A549 (cell line): ENCODE data around the gene RRP12. TPM values are rescaled to one million over a fixed set of nuclear protein-coding genes. Genes with fewer than 3 reads are reported as not detected.
A peak's percentile ranks its signal among the peaks of the same experiment; 100 is the strongest.

Source experiments
- ATAC-seq, 2 experiments: fragments of 200-7000 bp in 1 of 2; fragments of >200 bp in 1 of 2; cut with Nextera tagmentation in 1 of 2; cut with Tn5 transposase in 1 of 2; 3 replicates each; pipeline versions ENCODE4 v1.8.0 to v1.9.1; 2018 to 2020; ENCODE audit warnings: mild to moderate bottlenecking in 1 of 2, moderate library complexity in 1 of 2
- CTCF ChIA-PET: fragments of 300-600 bp; sonication (Branson Sonifier 250); formaldehyde crosslinking; extraction: SDS; loops from one replicate; lab custom pipeline; 2021; ENCODE audit warnings: antibody characterized with exemption, inconsistent platforms; lab: Yijun Ruan, JAX
- POLR2A ChIA-PET: fragments of 350-600 bp; formaldehyde crosslinking; extraction: SDS; loops from one replicate; lab custom pipeline; 2021; ENCODE audit warnings: antibody characterized with exemption, inconsistent platforms; lab: Yijun Ruan, JAX
- DNase-seq, 2 experiments: peaks; one replicate each; pipeline versions ENCODE4 v3.0.0 to v3.0.0-alpha.2; 2011 to 2016; ENCODE audit warnings: low read depth in 1 of 2, low spot score in 1 of 2
- FAIRE-seq: peaks from 2 replicates; lab custom pipeline; 2011; peaks lifted over from hg19 to GRCh38; lab: Jason Lieb, UNC
- H3K27ac ChIP-seq, 2 experiments: fragments of >200 bp; sonication (Bioruptor Twin); formaldehyde crosslinking; 3 replicates each; pipeline ENCODE4 v1.5.1; 2016 to 2017
- H3K4me1 ChIP-seq: fragments of >200 bp; sonication (Bioruptor Twin); formaldehyde crosslinking; 3 replicates; pipeline ENCODE4 v1.6.1; 2016
- H3K4me2 ChIP-seq: fragments of >200 bp; sonication (Bioruptor Twin); formaldehyde crosslinking; 3 replicates; pipeline ENCODE4 v1.6.1; 2016
- H3K4me3 ChIP-seq: fragments of >200 bp; sonication (Bioruptor Twin); formaldehyde crosslinking; 3 replicates; pipeline ENCODE4 v1.5.1; 2016
- H3K9me3 ChIP-seq: fragments of >200 bp; sonication (Bioruptor Twin); formaldehyde crosslinking; 3 replicates; pipeline ENCODE4 v1.6.1; 2016
- BHLHE40 ChIP-seq: IDR thresholded peaks from 2 replicates; pipeline ENCODE4 v1.6.1; 2012; ENCODE audit warnings: low read depth, low read length, inconsistent platforms
- CBX2 ChIP-seq: fragments of 200-600 bp; sonication (generic); IDR thresholded peaks from 2 replicates; pipeline ENCODE4 v1.6.1; 2016; ENCODE audit warnings: low read depth, mild to moderate bottlenecking, borderline replicate concordance
- CBX8 ChIP-seq: fragments of 200-600 bp; sonication (generic); IDR thresholded peaks from 2 replicates; pipeline ENCODE4 v1.6.1; 2016
- CHD4 ChIP-seq: fragments of 200-600 bp; sonication (generic); IDR thresholded peaks from 2 replicates; pipeline ENCODE4 v1.6.1; 2016; ENCODE audit warnings: antibody characterized with exemption, mild to moderate bottlenecking, borderline replicate concordance
- E2F6 ChIP-seq: IDR thresholded peaks from 2 replicates; pipeline ENCODE4 v1.6.1; 2012; ENCODE audit warnings: low read depth, borderline replicate concordance
- EHF ChIP-seq: fragments of 250-450 bp; sonication (Bioruptor Pico); IDR thresholded peaks from 2 replicates; pipeline ENCODE4 v1.5.0; 2020; ENCODE audit warnings: mild to moderate bottlenecking
- EHMT2 ChIP-seq: fragments of 200-600 bp; sonication (generic); IDR thresholded peaks from 2 replicates; pipeline ENCODE4 v1.6.1; 2016; ENCODE audit warnings: antibody characterized with exemption, low read depth, mild to moderate bottlenecking, moderate library complexity
- EP300 ChIP-seq, 2 experiments: fragments of >200 bp; sonication (Bioruptor Twin); formaldehyde crosslinking; IDR thresholded peaks; 2 replicates in 1 of 2; 3 replicates in 1 of 2; pipeline ENCODE4 v1.6.1; 2016 to 2017
- HDAC2 ChIP-seq: fragments of 200-600 bp; sonication (generic); IDR thresholded peaks from 2 replicates; pipeline ENCODE4 v1.6.1; 2016
- HOXB13 ChIP-seq: fragments of 250-450 bp; sonication (Bioruptor Pico); IDR thresholded peaks from 2 replicates; pipeline ENCODE4 v1.5.0; 2020; ENCODE audit warnings: low read depth, mild to moderate bottlenecking, moderate library complexity
- HOXB5 ChIP-seq: fragments of 250-450 bp; sonication (Bioruptor Pico); IDR thresholded peaks from 2 replicates; pipeline ENCODE4 v1.5.0; 2020; ENCODE audit warnings: mild to moderate bottlenecking, moderate library complexity
- JUNB ChIP-seq: fragments of >200 bp; sonication (Bioruptor Twin); formaldehyde crosslinking; IDR thresholded peaks from 2 replicates; pipeline ENCODE4 v1.6.1; 2016
- KDM1A ChIP-seq: fragments of 200-600 bp; sonication (generic); IDR thresholded peaks from 2 replicates; pipeline ENCODE4 v1.6.1; 2016; ENCODE audit warnings: low read depth, mild to moderate bottlenecking
- KDM5A ChIP-seq: fragments of 200-600 bp; sonication (generic); IDR thresholded peaks from 2 replicates; pipeline ENCODE4 v1.6.1; 2016; ENCODE audit warnings: antibody characterized with exemption, mild to moderate bottlenecking
- MAFK ChIP-seq: fragments of 450-650 bp; IDR thresholded peaks from 2 replicates; pipeline ENCODE4 v1.6.1; 2014; ENCODE audit not compliant: partially characterized antibody
- MAZ ChIP-seq: fragments of 150-350 bp; IDR thresholded peaks from 2 replicates; pipeline ENCODE4 v1.6.1; 2014; ENCODE audit warnings: antibody characterized with exemption, low read depth, low read length, borderline replicate concordance
- MYC ChIP-seq: IDR thresholded peaks from 2 replicates; pipeline ENCODE4 v1.6.1; 2012; ENCODE audit warnings: mild to moderate bottlenecking, inconsistent platforms, low read length, improper control_type of control experiment, borderline replicate concordance
- PBX3 ChIP-seq: IDR thresholded peaks from 2 replicates; pipeline ENCODE4 v1.6.1; 2012
- RAD21 ChIP-seq, 2 experiments: fragments of >200 bp in 1 of 2; sonication (Bioruptor Twin) in 1 of 2; formaldehyde crosslinking in 1 of 2; IDR thresholded peaks in 1 of 2; conservative IDR thresholded peaks in 1 of 2; 2 replicates in 1 of 2; 3 replicates in 1 of 2; pipeline ENCODE4 v1.6.1; 2012 to 2018; ENCODE audit warnings: inconsistent platforms in 1 of 2
- RARB ChIP-seq: fragments of 250-450 bp; sonication (Bioruptor Pico); IDR thresholded peaks from 2 replicates; pipeline ENCODE4 v1.8.0; 2021; ENCODE audit warnings: mild to moderate bottlenecking, moderate library complexity
- RCOR1 ChIP-seq: fragments of 150-350 bp; IDR thresholded peaks from 2 replicates; pipeline ENCODE4 v1.6.1; 2014; ENCODE audit warnings: antibody characterized with exemption, low read length, low read depth
- REST ChIP-seq: fragments of 200-600 bp; sonication (generic); IDR thresholded peaks from 2 replicates; pipeline ENCODE4 v1.6.1; 2016; ENCODE audit warnings: antibody characterized with exemption, mild to moderate bottlenecking, moderate library complexity
- RNF2 ChIP-seq: fragments of 200-600 bp; sonication (generic); IDR thresholded peaks from 2 replicates; pipeline ENCODE4 v1.6.1; 2016; ENCODE audit warnings: low read depth, mild to moderate bottlenecking, antibody characterized with exemption, moderate library complexity, borderline replicate concordance
- SMC3 ChIP-seq: fragments of >200 bp; sonication (Bioruptor Twin); formaldehyde crosslinking; IDR thresholded peaks from 3 replicates; pipeline ENCODE4 v1.6.1; 2018; ENCODE audit warnings: inconsistent platforms
- SREBF2 ChIP-seq: fragments of 450-650 bp; IDR thresholded peaks from 2 replicates; pipeline ENCODE4 v1.6.1; 2014; ENCODE audit warnings: mild to moderate bottlenecking, moderate library complexity
- TFCP2L1 ChIP-seq: fragments of 250-450 bp; sonication (Bioruptor Pico); IDR thresholded peaks from 2 replicates; pipeline ENCODE4 v1.5.0; 2021; ENCODE audit warnings: mild to moderate bottlenecking
- ZC3H11A ChIP-seq: fragments of 450-650 bp; IDR thresholded peaks from 2 replicates; pipeline ENCODE4 v1.6.1; 2014; ENCODE audit warnings: antibody characterized with exemption, mild to moderate bottlenecking
- ZNF302 ChIP-seq: fragments of 250-450 bp; sonication (Bioruptor Pico); IDR thresholded peaks from 2 replicates; pipeline ENCODE4 v1.9.0; 2021; ENCODE audit warnings: inconsistent platforms, mild to moderate bottlenecking, moderate library complexity
- ZSCAN20 ChIP-seq: fragments of 250-450 bp; sonication (Bioruptor Pico); IDR thresholded peaks from 2 replicates; pipeline ENCODE4 v1.8.0; 2022; ENCODE audit warnings: mild to moderate bottlenecking, moderate library complexity
- WGBS: methylation state at CpG from one replicate; pipeline ENCODE4 v1.1.6; 2017; ENCODE audit errors: missing lambda C conversion rate; 5-methylcytosine and 5-hydroxymethylcytosine counted together
- polyA plus RNA-seq, 4 experiments: library from polyadenylated mRNA; depleted of rRNA in 3 of 4; stranded (reverse); fragments of >200 nt; fragmentation: RNase III in 1 of 4; extraction: RNeasy Plus Mini Kit Qiagen cat#74134 plus additional on column Dnase treatment in 1 of 4; gene quantifications; 2 replicates in 3 of 4; 3 replicates in 1 of 4; pipeline ENCODE4 v1.2.3, GENCODE V29; 2011 to 2017

Gene RRP12
- polyA plus RNA-seq, 2 of the 4 experiments (the other 2 are of a cell fraction) = 37.9 to 40.8 TPM

GRCh38 chr10:97336006-97336405, 65.1 kb downstream of the RRP12 start:
- 75% methylated on average over 5 of the region's 5 CpGs for WGBS
- Histone ChIP-seq H3K4me2 (no peak overlapping the region), H3K4me1 (peaks cover 31% of the 10 kb centered on the region), H3K9me3 (no peaks in the 10 kb centered on the region), H3K27ac (no peak overlapping the region), H3K4me3 (no peak overlapping the region)
- ATAC-seq (no peak), DNase-seq (no peak), FAIRE-seq (no peak)
- CTCF ChIA-PET = no interaction called here
- POLR2A ChIA-PET = no interaction called here
- TF ChIP-seq TFCP2L1 (no peak), HOXB13 (CRISPR knock-in tag) (no peak), EHMT2 (no peak), KDM1A (no peak), ZNF302 (CRISPR knock-in tag) (no peak)

- Histone ChIP-seq H3K27ac (peak overlapping the region; percentile 95 to 97), H3K4me2 (peak overlapping the region; percentile 90), H3K4me3 (peak overlapping the region; percentile 87), H3K9me3 (no peaks in the 10 kb centered on the region), H3K4me1 (peaks cover 31% of the 10 kb centered on the region)
- FAIRE-seq = no peak
- no peak for DNase-seq
- 17% methylated on average over 25 of the region's 25 CpGs for WGBS
- no peak for ATAC-seq
- POLR2A ChIA-PET = interaction anchor here (1.7 kb wide), 1 partner anchor 10 kb away, joined by 7 read pairs; no protein-coding TSS in a partner anchor
- CTCF ChIA-PET = no interaction called here
- TF ChIP-seq PBX3 (no peak), SMC3 (no peak), CHD4 (peak; percentile 74; the same call in 1 of the 2 replicates), RAD21 (conservative IDR thresholded peaks at IDR 0.05 in 1 of 2, IDR thresholded peaks at IDR 0.05 in 1 of 2) (no peak), ZNF302 (CRISPR knock-in tag) (no peak)
These were observed 65.9 kb downstream of the RRP12 start for GRCh38 chr10:97335188-97335619.

- ATAC-seq = peak; percentile 86 to 89
- peak within 1 kb of the TSS; percentile 90 for H3K4me2 ChIP-seq
- no peaks in the 10 kb centered on the region for H3K9me3 ChIP-seq
- peak within 1 kb of the TSS; percentile 95 to 97 for H3K27ac ChIP-seq
- FAIRE-seq = no peak
- peak within 1 kb of the TSS; percentile 87 for H3K4me3 ChIP-seq
- POLR2A ChIA-PET = interaction anchor here (1.7 kb wide), 1 partner anchor 9 kb away, joined by 7 read pairs; no protein-coding TSS in a partner anchor
- CTCF ChIA-PET = interaction anchor here (0.8 to 2.9 kb wide), 3 partner anchors 15 to 55 kb away, joined by 3 to 19 read pairs (median 10); partner anchors contain the start of gene FRAT1
- WGBS = under 1% methylated on average over 38 of the region's 103 CpGs
- H3K4me1 ChIP-seq = peaks cover 31% of the 10 kb centered on the region
- DNase-seq = peak; percentile 91 to 96
- TF ChIP-seq TFCP2L1 (no peak), SREBF2 (no peak), KDM5A (no peak), EHF (CRISPR knock-in tag) (no peak), CBX2 (no peak), REST (no peak), ZSCAN20 (CRISPR knock-in tag) (no peak), MYC (peak; percentile 74; the same call in 1 of the 2 replicates), CBX8 (no peak), HDAC2 (no peak), BHLHE40 (peak; percentile 86), MAZ (no peak), EP300 (IDR thresholded peaks at IDR 0.05) (no peak), RARB (CRISPR knock-in tag) (no peak), CHD4 (no peak), E2F6 (peak; percentile 94), MAFK (no peak), ZC3H11A (no peak), JUNB (no peak), RNF2 (no peak), RCOR1 (no peak), HOXB5 (no peak)
These were observed 66.6 kb downstream of the RRP12 start, which contains the start of gene FRAT2 for GRCh38 chr10:97334370-97335175. Gene FRAT2 (minus strand): TSS chr10:97334729. CDS start chr10:97334572, 157 bp downstream.
